Endothelial cell of umbilical vein (primary cell): ENCODE results near the gene CHCHD10. TPM values are rescaled to one million over a fixed set of nuclear protein-coding genes. Genes with fewer than 3 reads are reported as not detected.

ENCODE experiments used
- BruUV-seq: library from RNA; stranded (reverse); fragments of 400-500 nt; replicated peaks from 2 replicates; lab custom pipeline; 2021; lab: Mats Ljungman, UMichigan
- CTCF ChIA-PET: fragments of 300-600, 350-600 bp; sonication (Branson Sonifier 250); formaldehyde crosslinking; loops from one replicate; lab custom pipeline; 2021; ENCODE audit warnings: antibody characterized with exemption, inconsistent platforms; lab: Charles Lee
- POLR2A ChIA-PET: fragments of 300-600, 350-600 bp; sonication (Branson Sonifier 250); formaldehyde crosslinking; loops from one replicate; lab custom pipeline; 2021; ENCODE audit warnings: antibody characterized with exemption, inconsistent platforms; lab: Charles Lee
- DNase-seq: peaks from one replicate; pipeline ENCODE4 v3.0.0-alpha.2; 2011; ENCODE audit warnings: low read depth, low spot score
- FAIRE-seq: peaks from 2 replicates; lab custom pipeline; 2011; peaks lifted over from hg19 to GRCh38; lab: Jason Lieb, UNC
- H2AFZ ChIP-seq: 2 replicates; pipeline ENCODE4 v1.6.0; 2012; ENCODE audit warnings: low read depth, low read length, control low read depth, inconsistent platforms
- H3K27ac ChIP-seq: 2 replicates; pipeline ENCODE4 v1.5.1; 2011; ENCODE audit warnings: low read depth, mild to moderate bottlenecking, control low read depth, low read length, moderate library complexity; ENCODE audit not compliant: insufficient read depth
- H3K27me3 ChIP-seq, 2 experiments: 2 replicates each; pipeline versions ENCODE4 v1.6.0 to v1.6.1; 2011; ENCODE audit warnings: low read length in 2 of 2, mixed read lengths in 1 of 2; ENCODE audit not compliant: control insufficient read depth in 2 of 2, insufficient read depth in 2 of 2
- H3K36me3 ChIP-seq, 2 experiments: 2 replicates in 1 of 2; 3 replicates in 1 of 2; pipeline ENCODE4 v1.5.1; 2011; ENCODE audit warnings: low read length in 2 of 2, mild to moderate bottlenecking in 1 of 2, moderate library complexity in 1 of 2; ENCODE audit not compliant: control insufficient read depth in 2 of 2, insufficient read depth in 2 of 2; ENCODE audit errors: extremely low read depth in 1 of 2
- H3K4me1 ChIP-seq: 3 replicates; pipeline ENCODE4 v1.5.1; 2011; ENCODE audit warnings: mild to moderate bottlenecking, low read length; ENCODE audit not compliant: control insufficient read depth, insufficient read depth; ENCODE audit errors: extremely low read depth
- H3K4me2 ChIP-seq: 2 replicates; pipeline ENCODE4 v1.6.1; 2011; ENCODE audit warnings: low read length, control low read depth, mixed read lengths; ENCODE audit not compliant: insufficient read depth
- H3K4me3 ChIP-seq, 3 experiments: fragments of 200-600 bp in 1 of 3; sonication (generic), shearing (Covaris generic) in 1 of 3; replicated peaks in 1 of 3; 2 replicates each; pipeline ENCODE4 v1.5.1; 2011 to 2016; ENCODE audit warnings: control low read depth in 3 of 3, low read length in 3 of 3, mild to moderate bottlenecking in 2 of 3, inconsistent platforms in 1 of 3, low read depth in 1 of 3, moderate library complexity in 1 of 3; ENCODE audit not compliant: insufficient read depth in 1 of 3
- H3K79me2 ChIP-seq: 2 replicates; pipeline ENCODE4 v1.6.0; 2012; ENCODE audit warnings: low read length, inconsistent platforms; ENCODE audit not compliant: control insufficient read depth, insufficient read depth
- H3K9ac ChIP-seq: replicated peaks from 2 replicates; pipeline ENCODE3; 2011; ENCODE audit warnings: low read length, control low read depth; ENCODE audit not compliant: insufficient read depth; ENCODE audit errors: extremely low read depth
- H3K9me1 ChIP-seq: replicated peaks from 3 replicates; pipeline ENCODE4 v1.6.0; 2011; ENCODE audit warnings: mild to moderate bottlenecking, low read length; ENCODE audit not compliant: control insufficient read depth, insufficient read depth; ENCODE audit errors: extremely low read depth
- H3K9me3 ChIP-seq: replicated peaks from 2 replicates; pipeline ENCODE4 v1.5.1; 2012; ENCODE audit warnings: low read length, inconsistent platforms; ENCODE audit not compliant: control insufficient read depth, insufficient read depth
- H4K20me1 ChIP-seq: replicated peaks from 2 replicates; pipeline ENCODE3; 2011; ENCODE audit warnings: mild to moderate bottlenecking, low read length; ENCODE audit not compliant: control insufficient read depth, insufficient read depth; ENCODE audit errors: extremely low read depth
- EZH2 ChIP-seq: IDR thresholded peaks from 2 replicates; pipeline ENCODE4 v1.6.1; 2012; ENCODE audit warnings: borderline replicate concordance, low read depth, mild to moderate bottlenecking, moderate library complexity, low read length, inconsistent platforms; ENCODE audit not compliant: severe bottlenecking
- GATA2 ChIP-seq: IDR thresholded peaks from 2 replicates; pipeline ENCODE4 v1.7.0; 2011; ENCODE audit warnings: low read depth, mild to moderate bottlenecking, moderate library complexity, mixed read lengths, low read length; ENCODE audit not compliant: insufficient read length, insufficient read depth
- JUN ChIP-seq: IDR thresholded peaks from 2 replicates; pipeline ENCODE4 v1.6.1; 2011; ENCODE audit warnings: borderline replicate concordance, low read depth; ENCODE audit not compliant: insufficient read length, insufficient read depth
- dilution Hi-C: fragments of 300-500 bp; cut with MboI; formaldehyde crosslinking; loops from one replicate; pipeline ENCODE4 v1.15.0; 2019; ENCODE audit warnings: low sequenced_read_pairs; ENCODE audit not compliant: extremely low pct_ligation_motif_present
- intact Hi-C: fragments of 100-400 bp; cut with micrococcal nuclease; formaldehyde crosslinking; loops from one replicate; pipeline ENCODE4 v1.10.0; 2022
- polyA plus RNA-seq, 4 experiments: library from polyadenylated mRNA; depleted of rRNA in 3 of 4; stranded (reverse) in 3 of 4; unstranded in 1 of 4; fragments of >200 nt; gene quantifications; 2 replicates each; pipeline versions ENCODE4 v1.2.1 to v1.2.3, GENCODE V29; 2011 to 2012; ENCODE audit warnings: missing spikeins in 1 of 4
- total RNA-seq: library from RNA; stranded (reverse); gene quantifications from 2 replicates; pipeline ENCODE4 v1.2.3, GENCODE V29; 2021
- TF ChIP-seq, protein P1 (sequence below), 2 donors: IDR thresholded peaks; 1 replicate in 1 of 2; 2 replicates in 1 of 2; pipeline ENCODE4 v1.5.1; 2011; ENCODE audit warnings: low read length in 2 of 2, mild to moderate bottlenecking in 2 of 2, moderate library complexity in 2 of 2, control low read depth in 1 of 2, inconsistent platforms in 1 of 2, low read depth in 1 of 2; ENCODE audit not compliant: insufficient read depth in 1 of 2; ENCODE audit errors: extremely low read depth in 1 of 2

Gene CHCHD10
- total and polyA plus RNA-seq, 2 donors (not counting 3 experiments of a cell fraction or from before 2014, with no cell fraction given), result 28.1 to 75.6 TPM

- no peaks in the 10 kb centered on the region for H3K36me3 ChIP-seq
- POLR2A ChIA-PET, result no interaction called here
- FAIRE-seq (no peak), DNase-seq (no peak)
- no peaks in the 10 kb centered on the region for H4K20me1 ChIP-seq
- no peaks in the 10 kb centered on the region for H3K9me1 ChIP-seq
- no TSS peak for BruUV-seq
- TF ChIP-seq, protein P1, sequence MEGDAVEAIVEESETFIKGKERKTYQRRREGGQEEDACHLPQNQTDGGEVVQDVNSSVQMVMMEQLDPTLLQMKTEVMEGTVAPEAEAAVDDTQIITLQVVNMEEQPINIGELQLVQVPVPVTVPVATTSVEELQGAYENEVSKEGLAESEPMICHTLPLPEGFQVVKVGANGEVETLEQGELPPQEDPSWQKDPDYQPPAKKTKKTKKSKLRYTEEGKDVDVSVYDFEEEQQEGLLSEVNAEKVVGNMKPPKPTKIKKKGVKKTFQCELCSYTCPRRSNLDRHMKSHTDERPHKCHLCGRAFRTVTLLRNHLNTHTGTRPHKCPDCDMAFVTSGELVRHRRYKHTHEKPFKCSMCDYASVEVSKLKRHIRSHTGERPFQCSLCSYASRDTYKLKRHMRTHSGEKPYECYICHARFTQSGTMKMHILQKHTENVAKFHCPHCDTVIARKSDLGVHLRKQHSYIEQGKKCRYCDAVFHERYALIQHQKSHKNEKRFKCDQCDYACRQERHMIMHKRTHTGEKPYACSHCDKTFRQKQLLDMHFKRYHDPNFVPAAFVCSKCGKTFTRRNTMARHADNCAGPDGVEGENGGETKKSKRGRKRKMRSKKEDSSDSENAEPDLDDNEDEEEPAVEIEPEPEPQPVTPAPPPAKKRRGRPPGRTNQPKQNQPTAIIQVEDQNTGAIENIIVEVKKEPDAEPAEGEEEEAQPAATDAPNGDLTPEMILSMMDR (IDR thresholded peaks at IDR 0.05; ENCODE audit: extremely low read depth in 1 of 2, insufficient read depth in 1 of 2, low read depth in 1 of 2, low read length in 2 of 2), result no peak
- TF ChIP-seq JUN (no peak), GATA2 (no peak), EZH2 (no peak)
- H3K27me3 ChIP-seq, result no peaks in the 10 kb centered on the region
- dilution Hi-C loops (no loop called here), intact Hi-C loops (no loop called here)
- H3K9ac ChIP-seq, result no peak overlapping the region
- no peaks in the 10 kb centered on the region for H3K79me2 ChIP-seq
- H3K4me3 ChIP-seq, result no peak overlapping the region
- no peak overlapping the region for H3K27ac ChIP-seq
- CTCF ChIA-PET, result no interaction called here
- H3K4me2 ChIP-seq, result no peak overlapping the region
- H3K9me3 ChIP-seq, result no peaks in the 10 kb centered on the region
- peaks cover 10% of the 10 kb centered on the region for H3K4me1 ChIP-seq
- H2AFZ ChIP-seq, result no peak overlapping the region
Observed at GRCh38 chr22:23752090-23752691, 15.6 kb downstream of the CHCHD10 start.
